Effector memory CD4-positive, alpha-beta T cell (primary cell): Measurements from ENCODE around the gene ENPP7.

Experiments used
- DNase-seq, 3 donors: peaks; one replicate each; pipeline ENCODE4 v3.0.0-alpha.2; 2020
- H3K27ac ChIP-seq: 2 replicates; pipeline ENCODE4 v1.7.0; 2013; ENCODE audit warnings: mild to moderate bottlenecking, low read length, moderate library complexity; ENCODE audit not compliant: insufficient read depth, poor library complexity, severe bottlenecking
- H3K27me3 ChIP-seq: replicated peaks from 2 replicates; pipeline ENCODE4 v1.7.0; 2013; ENCODE audit warnings: mild to moderate bottlenecking, low read length; ENCODE audit not compliant: insufficient read depth, control insufficient read depth, poor library complexity, severe bottlenecking
- H3K36me3 ChIP-seq: 2 replicates; pipeline ENCODE4 v1.7.0; 2013; ENCODE audit warnings: mild to moderate bottlenecking, low read length, moderate library complexity; ENCODE audit not compliant: control insufficient read depth, insufficient read depth
- H3K4me1 ChIP-seq: 2 replicates; pipeline ENCODE4 v1.7.0; 2013; ENCODE audit warnings: low read length, mild to moderate bottlenecking; ENCODE audit not compliant: control insufficient read depth, insufficient read depth, poor library complexity, severe bottlenecking
- H3K4me3 ChIP-seq: 2 replicates; pipeline ENCODE4 v1.7.0; 2013; ENCODE audit warnings: low read length, low read depth, mild to moderate bottlenecking; ENCODE audit not compliant: insufficient read depth, poor library complexity, severe bottlenecking
- H3K9me3 ChIP-seq: 2 replicates; pipeline ENCODE4 v1.7.0; 2013; ENCODE audit warnings: mild to moderate bottlenecking, low read length, moderate library complexity; ENCODE audit not compliant: control insufficient read depth

ENPP7 gene

GRCh38 chr17:79777120-79777893 lies 46.6 kb downstream of the ENPP7 start:
- peaks cover 38% of the 10 kb centered on the region for H3K27me3 ChIP-seq

GRCh38 chr17:79777894-79778503 lies 47.3 kb downstream of the ENPP7 start, which contains the start of gene CBX2:
CBX2 (plus strand) TSS chr17:79778148; CDS start chr17:79778236, 88 bp downstream.
- H3K4me3 ChIP-seq: peak within 1 kb of the TSS; percentile 42
- peaks cover 19% of the 10 kb centered on the region for H3K4me1 ChIP-seq
- no peak within 1 kb of the TSS for H3K27ac ChIP-seq
- H3K27me3 ChIP-seq: peaks cover 38% of the 10 kb centered on the region
- H3K36me3 ChIP-seq: no peaks in the 10 kb centered on the region
- H3K9me3 ChIP-seq: no peaks in the 10 kb centered on the region
- peak; percentile 60 to 71 (median 69) for DNase-seq

More at GRCh38 chr17:79777120-79777893, 46.6 kb downstream of the ENPP7 start:
- Histone ChIP-seq H3K36me3 (no peaks in the 10 kb centered on the region), H3K9me3 (no peaks in the 10 kb centered on the region), H3K4me1 (peaks cover 19% of the 10 kb centered on the region), H3K4me3 (peak overlapping the region; percentile 39), H3K27ac (no peak overlapping the region)
- no peak for DNase-seq

- no peak overlapping the region for H3K27ac ChIP-seq
- no peak for DNase-seq
These were observed 47.9 kb downstream of the ENPP7 start for GRCh38 chr17:79778504-79779083.

GRCh38 chr17:79779084-79779529 lies 48.4 kb downstream of the ENPP7 start:
- H3K9me3 ChIP-seq: no peaks in the 10 kb centered on the region
- no peak overlapping the region for H3K27ac ChIP-seq
- no peak for DNase-seq
- no peaks in the 10 kb centered on the region for H3K36me3 ChIP-seq
- peaks cover 19% of the 10 kb centered on the region for H3K4me1 ChIP-seq
- no peak overlapping the region for H3K4me3 ChIP-seq
- H3K27me3 ChIP-seq: peaks cover 38% of the 10 kb centered on the region

More at GRCh38 chr17:79778504-79779083, 47.9 kb downstream of the ENPP7 start:
- Histone ChIP-seq H3K36me3 (no peaks in the 10 kb centered on the region), H3K27me3 (peaks cover 38% of the 10 kb centered on the region), H3K4me1 (peaks cover 19% of the 10 kb centered on the region), H3K9me3 (no peaks in the 10 kb centered on the region), H3K4me3 (peak overlapping the region; percentile 42)

- Histone ChIP-seq H3K27ac (no peak overlapping the region), H3K4me3 (no peak overlapping the region), H3K27me3 (peaks cover 38% of the 10 kb centered on the region), H3K9me3 (no peaks in the 10 kb centered on the region), H3K36me3 (no peaks in the 10 kb centered on the region), H3K4me1 (peaks cover 19% of the 10 kb centered on the region)
- no peak for DNase-seq
These were observed 49.1 kb downstream of the ENPP7 start for GRCh38 chr17:79779661-79780365.

- Histone ChIP-seq H3K27me3 (peaks cover 36% of the 10 kb centered on the region), H3K4me1 (peaks cover 19% of the 10 kb centered on the region), H3K4me3 (no peak overlapping the region), H3K9me3 (no peaks in the 10 kb centered on the region), H3K27ac (no peak overlapping the region), H3K36me3 (no peaks in the 10 kb centered on the region)
- no peak for DNase-seq
These were observed 50.4 kb downstream of the ENPP7 start for GRCh38 chr17:79781012-79781650.

- Histone ChIP-seq H3K4me1 (peaks cover 17% of the 10 kb centered on the region), H3K27ac (no peak overlapping the region), H3K36me3 (no peaks in the 10 kb centered on the region), H3K27me3 (peaks cover 34% of the 10 kb centered on the region), H3K4me3 (no peak overlapping the region), H3K9me3 (no peaks in the 10 kb centered on the region)
- DNase-seq: no peak
These were observed 51.2 kb downstream of the ENPP7 start for GRCh38 chr17:79781736-79782575.

- H3K27ac ChIP-seq: no peak overlapping the region
- no peaks in the 10 kb centered on the region for H3K36me3 ChIP-seq
- peaks cover 2% of the 10 kb centered on the region for H3K4me1 ChIP-seq
- no peak overlapping the region for H3K4me3 ChIP-seq
- H3K9me3 ChIP-seq: no peaks in the 10 kb centered on the region
- H3K27me3 ChIP-seq: peaks cover 26% of the 10 kb centered on the region
- DNase-seq: no peak
These were observed 53.1 kb downstream of the ENPP7 start for GRCh38 chr17:79783891-79784290.
